ENCODE results near the gene NUFIP1. TPM values are rescaled to one million over a fixed set of nuclear protein-coding genes. Genes with fewer than 3 reads are reported as not detected.
"Not testable (repeated sequence)": the region's sequence is repeated elsewhere in the genome, so short reads cannot be mapped to it uniquely, and the experiment has no call there.

NUFIP1 gene

DNA sequence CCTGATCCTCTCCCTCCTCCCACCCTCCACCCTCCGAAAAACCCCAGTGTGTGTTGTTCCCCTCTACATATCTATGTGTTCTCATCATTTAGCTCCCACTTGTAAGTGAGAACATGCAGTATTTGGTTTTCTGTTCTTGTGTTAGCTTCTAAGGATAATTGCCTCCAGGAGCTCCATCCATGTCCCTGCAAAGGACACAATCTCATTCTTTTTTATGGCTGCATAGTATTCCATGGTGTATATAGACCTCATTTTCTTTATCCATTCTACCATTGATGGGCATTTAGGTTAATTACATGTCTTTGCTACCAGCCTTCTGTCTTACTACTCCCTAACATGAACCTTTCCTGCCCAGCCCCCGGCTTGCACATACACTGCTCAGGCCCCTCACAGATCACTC is 91.0 kb downstream of the NUFIP1 start:
- H3K27me3 ChIP-seq (ENCODE audit: control insufficient read depth, insufficient read depth, low read length); H3K4me3 ChIP-seq (ENCODE audit: low read length); H3K9me3 ChIP-seq (replicated peaks; ENCODE audit: low read length); H3K4me2 ChIP-seq (ENCODE audit: low read length); H3K36me3 ChIP-seq (ENCODE audit: insufficient read depth, low read length); H3K4me1 ChIP-seq (ENCODE audit: control insufficient read depth, insufficient read depth, low read length); H3K9ac ChIP-seq (ENCODE audit: low read depth, low read length): not testable (repeated sequence)

DNA sequence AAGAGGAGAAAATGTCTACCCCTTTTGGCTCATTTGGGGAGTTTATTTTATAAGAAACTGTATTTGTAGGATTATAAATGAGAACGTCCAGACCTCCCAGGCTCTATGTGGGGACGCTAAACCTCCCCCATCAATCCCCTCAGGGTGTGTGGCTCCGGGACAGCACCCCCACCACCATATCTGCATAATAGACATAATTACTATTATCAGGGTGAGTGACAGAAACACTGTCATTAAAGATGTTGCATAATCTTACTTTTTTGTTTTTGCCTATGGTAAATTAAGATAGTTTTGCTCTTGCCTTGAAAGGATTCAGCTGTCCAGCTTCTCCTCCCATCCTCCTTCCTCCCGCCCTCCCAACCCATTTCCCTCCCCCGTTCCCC is 93.3 kb downstream of the NUFIP1 start:
- Histone ChIP-seq H3K4me2 (ENCODE audit: low read length) (no peak overlapping the region), H3K4me3 (ENCODE audit: low read length) (no peak overlapping the region), H3K36me3 (ENCODE audit: insufficient read depth, low read length) (no peaks in the 10 kb centered on the region), H3K9ac (ENCODE audit: low read depth, low read length) (no peak overlapping the region), H3K4me1 (ENCODE audit: control insufficient read depth, insufficient read depth, low read length) (no peaks in the 10 kb centered on the region), H3K27me3 (ENCODE audit: control insufficient read depth, insufficient read depth, low read length) (no peaks in the 10 kb centered on the region), H3K9me3 (replicated peaks; ENCODE audit: low read length) (no peaks in the 10 kb centered on the region)

DNA sequence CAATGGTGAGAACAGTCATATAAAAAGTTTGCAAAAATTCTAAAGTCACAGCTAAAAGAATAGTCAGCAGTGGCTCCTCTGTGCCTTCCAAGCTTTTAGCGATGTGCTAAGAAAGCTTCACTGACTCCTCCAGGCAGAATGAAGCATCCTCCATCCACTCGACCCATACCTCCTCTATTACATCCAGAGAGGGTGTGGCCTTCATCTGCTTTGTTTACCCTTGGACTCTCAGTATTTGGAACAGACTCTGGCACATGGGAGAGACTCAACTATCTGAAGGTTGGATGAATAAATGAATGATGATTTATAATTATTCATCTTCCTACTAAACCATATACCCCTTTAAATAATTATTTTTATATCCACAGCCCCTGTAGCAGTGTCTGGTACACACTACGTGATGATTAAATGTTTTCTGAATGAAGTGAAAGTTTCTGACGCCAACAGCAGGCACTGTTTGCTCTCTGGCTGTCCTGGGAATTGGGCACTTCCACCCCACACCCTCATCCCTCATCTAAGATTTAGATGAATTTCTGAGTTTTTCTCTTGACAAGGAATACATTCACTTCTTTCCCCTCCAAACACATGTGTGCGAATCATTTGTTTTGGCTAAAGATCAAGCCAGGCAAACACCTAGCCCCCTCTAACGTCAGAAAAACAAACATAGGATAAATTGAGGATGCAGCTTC is 93.9 kb downstream of the NUFIP1 start:
- no peaks in the 10 kb centered on the region for H3K36me3 ChIP-seq (ENCODE audit: insufficient read depth, low read length)
- H3K9ac ChIP-seq (ENCODE audit: low read depth, low read length): no peak overlapping the region
- no peak overlapping the region for H3K4me3 ChIP-seq (ENCODE audit: low read length)
- no peak overlapping the region for H3K4me2 ChIP-seq (ENCODE audit: low read length)
- no peaks in the 10 kb centered on the region for H3K4me1 ChIP-seq (ENCODE audit: control insufficient read depth, insufficient read depth, low read length)
- H3K27me3 ChIP-seq (ENCODE audit: control insufficient read depth, insufficient read depth, low read length): no peaks in the 10 kb centered on the region
- H3K9me3 ChIP-seq (replicated peaks; ENCODE audit: low read length): no peaks in the 10 kb centered on the region

DNA sequence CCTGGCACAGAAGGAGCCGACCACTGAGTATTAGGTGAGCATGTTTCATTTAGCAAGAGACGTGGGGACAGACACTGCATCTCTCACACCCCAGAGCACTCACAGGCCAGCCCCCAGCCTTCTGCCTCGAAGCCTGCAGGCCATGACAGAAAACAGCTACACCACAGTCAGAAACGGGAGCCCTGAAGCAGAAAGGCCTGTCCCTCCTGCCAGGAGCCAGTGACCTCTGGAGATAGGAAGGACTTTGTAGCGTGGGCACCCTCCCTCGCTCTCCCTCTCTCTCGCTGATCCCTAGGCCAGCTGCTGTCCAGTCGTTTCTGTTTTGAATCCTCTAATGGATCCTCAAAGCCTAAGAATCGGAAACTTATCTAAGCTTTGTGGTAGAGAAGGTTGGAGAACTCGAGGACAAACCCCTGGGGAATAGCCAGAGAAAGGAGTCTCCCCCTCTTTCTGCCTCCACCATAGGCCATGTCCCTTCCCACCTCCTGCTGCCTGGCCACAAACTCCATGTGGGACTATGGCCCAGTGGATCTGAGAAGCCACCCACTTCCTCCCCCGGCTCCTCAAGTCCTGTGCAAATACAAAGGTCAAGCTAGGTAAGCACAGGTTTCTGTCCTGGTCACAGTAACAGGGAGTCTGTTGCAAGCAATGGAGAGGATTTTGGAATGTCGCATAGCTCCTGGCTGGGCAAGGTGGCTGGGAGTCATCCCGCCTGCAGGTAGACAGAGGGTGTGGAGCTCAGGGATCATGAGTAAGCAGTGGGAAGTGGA is 95.1 kb downstream of the NUFIP1 start:
- Histone ChIP-seq H3K4me3 (ENCODE audit: low read length) (no peak overlapping the region), H3K36me3 (ENCODE audit: insufficient read depth, low read length) (no peaks in the 10 kb centered on the region), H3K27me3 (ENCODE audit: control insufficient read depth, insufficient read depth, low read length) (no peaks in the 10 kb centered on the region), H3K4me1 (ENCODE audit: control insufficient read depth, insufficient read depth, low read length) (no peaks in the 10 kb centered on the region), H3K9ac (ENCODE audit: low read depth, low read length) (no peak overlapping the region), H3K9me3 (replicated peaks; ENCODE audit: low read length) (no peaks in the 10 kb centered on the region), H3K4me2 (ENCODE audit: low read length) (no peak overlapping the region)

Small RNAs within 50 kb of the gene (small RNA-seq; reads per million reads assigned to genes)
- gene RN7SL49P: not detected
